ENCODE measurements around the gene WBP11. TPM values are rescaled to one million over a fixed set of nuclear protein-coding genes. Genes with fewer than 3 reads are reported as not detected.

WBP11 gene
- total RNA-seq, 1 experiment from 2014 or later = 67.4 TPM

GRCh38 chr12:14784471-14784870, 18.8 kb downstream of the WBP11 start:
- ChIA-PET POLR2A (no interaction called here), RAD21 (ENCODE audit: low non-redundant PET in 1 of 2, low total read pairs in 2 of 2, uncharacterized antibody in 2 of 2, unreplicated experiment in 2 of 2) (no interaction called here), CTCF (interaction anchor here (1.0 kb wide), 1 partner anchor 26 kb away, joined by 3 read pairs; no protein-coding TSS in a partner anchor)
- Histone ChIP-seq H3K9me2 (ENCODE audit: insufficient read depth) (no peaks in the 10 kb centered on the region), H3K9ac (ENCODE audit: low read length) (no peak overlapping the region), H3K27me3 (ENCODE audit: insufficient read depth, low read length) (no peaks in the 10 kb centered on the region), H4K20me1 (ENCODE audit: insufficient read depth) (no peaks in the 10 kb centered on the region), H3K9me3 (ENCODE audit: control insufficient read depth in 1 of 2, insufficient read depth in 1 of 2, low read depth in 1 of 2, low read length in 2 of 2) (no peaks in the 10 kb centered on the region), H3K4me3 (replicated peaks in 1 of 2; ENCODE audit: low read depth in 1 of 2, low read length in 2 of 2) (no peak overlapping the region), H3K4me2 (ENCODE audit: low read length) (no peak overlapping the region), H2AFZ (ENCODE audit: low read depth, low read length, poor library complexity, severe bottlenecking) (no peak overlapping the region), H3K36me3 (ENCODE audit: control insufficient read depth in 1 of 2, insufficient read depth in 2 of 2, low read length in 2 of 2) (peaks cover 23 to 29% of the 10 kb centered on the region in 2 experiments; a peak in 3 of 4 replicates), H3K79me2 (ENCODE audit: insufficient read depth, low read length) (peaks cover 5% of the 10 kb centered on the region; the same call in 1 of the 2 replicates), H3K4me1 (ENCODE audit: control insufficient read depth in 1 of 2, insufficient read depth in 2 of 2, low read length in 2 of 2) (no peaks in the 10 kb centered on the region), H3K27ac (ENCODE audit: low read depth, low read length) (no peak overlapping the region)
- intact Hi-C loops (cut with micrococcal nuclease) = no loop called here
- DNase-seq (ENCODE audit: low read depth, low spot score) = no peak
- TF ChIP-seq FOSL1 (IDR thresholded peaks at IDR 0.05; ENCODE audit: low read depth) (no peak), SIN3A (IDR thresholded peaks at IDR 0.05; ENCODE audit: low read depth) (no peak), RAD21 (IDR thresholded peaks at IDR 0.05; ENCODE audit: low read depth) (no peak), YY1 (IDR thresholded peaks at IDR 0.05; ENCODE audit: extremely low read depth, insufficient replicate concordance, low read depth, low read length) (no peak), TCF7L2 (IDR thresholded peaks at IDR 0.05; ENCODE audit: borderline replicate concordance, extremely low read depth, insufficient read depth, insufficient read length) (no peak), ELF1 (IDR thresholded peaks at IDR 0.05; ENCODE audit: borderline replicate concordance, low read depth) (no peak), ATF3 (IDR thresholded peaks at IDR 0.05) (no peak)
- no peak for ATAC-seq
- no TSS peak for BruUV-seq (replicated peaks)

- no TSS peak for BruUV-seq (replicated peaks)
- ATAC-seq (no peak), DNase-seq (ENCODE audit: low read depth, low spot score) (no peak)
- Histone ChIP-seq H3K4me3 (replicated peaks in 1 of 2; ENCODE audit: low read depth in 1 of 2, low read length in 2 of 2) (no peak overlapping the region), H2AFZ (ENCODE audit: low read depth, low read length, poor library complexity, severe bottlenecking) (no peak overlapping the region), H3K36me3 (ENCODE audit: control insufficient read depth in 1 of 2, insufficient read depth in 2 of 2, low read length in 2 of 2) (peaks cover 8 to 18% of the 10 kb centered on the region in 2 experiments; a peak in 3 of 4 replicates), H3K4me2 (ENCODE audit: low read length) (no peak overlapping the region), H3K27ac (ENCODE audit: low read depth, low read length) (no peak overlapping the region), H3K79me2 (ENCODE audit: insufficient read depth, low read length) (no peaks in the 10 kb centered on the region), H3K27me3 (ENCODE audit: insufficient read depth, low read length) (no peaks in the 10 kb centered on the region), H3K9me3 (ENCODE audit: control insufficient read depth in 1 of 2, insufficient read depth in 1 of 2, low read depth in 1 of 2, low read length in 2 of 2) (no peaks in the 10 kb centered on the region), H3K9me2 (ENCODE audit: insufficient read depth) (no peaks in the 10 kb centered on the region), H4K20me1 (ENCODE audit: insufficient read depth) (no peaks in the 10 kb centered on the region), H3K4me1 (ENCODE audit: control insufficient read depth in 1 of 2, insufficient read depth in 2 of 2, low read length in 2 of 2) (no peaks in the 10 kb centered on the region), H3K9ac (ENCODE audit: low read length) (no peak overlapping the region)
- RAD21 ChIA-PET (ENCODE audit: low non-redundant PET in 1 of 2, low total read pairs in 2 of 2, uncharacterized antibody in 2 of 2, unreplicated experiment in 2 of 2) = no interaction called here
- intact Hi-C loops (cut with micrococcal nuclease) = no loop called here
- POLR2A ChIA-PET = no interaction called here
- CTCF ChIA-PET = interaction anchor here (1.1 kb wide), 1 partner anchor 27 kb away, joined by 3 read pairs; no protein-coding TSS in a partner anchor
- TF ChIP-seq ZNF274 (IDR thresholded peaks at IDR 0.05; ENCODE audit: low read depth, low read length) = no peak
- no peak for TF ChIP-seq EGR1 (IDR thresholded peaks at IDR 0.05; ENCODE audit: low read depth)
- TF ChIP-seq EZH2phosphoT487 (IDR thresholded peaks at IDR 0.05; ENCODE audit: borderline replicate concordance) = no peak
- TF ChIP-seq ELF1 (IDR thresholded peaks at IDR 0.05; ENCODE audit: borderline replicate concordance, low read depth) = no peak
- TF ChIP-seq MAX (IDR thresholded peaks at IDR 0.05) = no peak
- no peak for TF ChIP-seq POLR2A (IDR thresholded peaks at IDR 0.05; ENCODE audit: borderline replicate concordance, extremely low read depth, insufficient read depth, insufficient read length)
- no peak for TF ChIP-seq POLR2AphosphoS5 (IDR thresholded peaks at IDR 0.05; ENCODE audit: low read depth, low read length)
- TF ChIP-seq CEBPB (IDR thresholded peaks at IDR 0.05; ENCODE audit: low read depth) = no peak
- TF ChIP-seq REST (IDR thresholded peaks at IDR 0.05; ENCODE audit: low read depth) = no peak
- no peak for TF ChIP-seq EZH2 (IDR thresholded peaks at IDR 0.05)
- no peak for TF ChIP-seq CBX3 (IDR thresholded peaks at IDR 0.05; ENCODE audit: low read depth)
Measured at GRCh38 chr12:14782756-14783155, 20.5 kb downstream of the WBP11 start.
